ENCODE data around the gene EGFL7. TPM values are rescaled to one million over a fixed set of nuclear protein-coding genes. Genes with fewer than 3 reads are reported as not detected.

Gene EGFL7
- total and polyA plus RNA-seq, 2 of the 13 experiments (the other 11 are each of a cell fraction or from before 2014, with no cell fraction given): 0.20 to 5.1 TPM

DNA sequence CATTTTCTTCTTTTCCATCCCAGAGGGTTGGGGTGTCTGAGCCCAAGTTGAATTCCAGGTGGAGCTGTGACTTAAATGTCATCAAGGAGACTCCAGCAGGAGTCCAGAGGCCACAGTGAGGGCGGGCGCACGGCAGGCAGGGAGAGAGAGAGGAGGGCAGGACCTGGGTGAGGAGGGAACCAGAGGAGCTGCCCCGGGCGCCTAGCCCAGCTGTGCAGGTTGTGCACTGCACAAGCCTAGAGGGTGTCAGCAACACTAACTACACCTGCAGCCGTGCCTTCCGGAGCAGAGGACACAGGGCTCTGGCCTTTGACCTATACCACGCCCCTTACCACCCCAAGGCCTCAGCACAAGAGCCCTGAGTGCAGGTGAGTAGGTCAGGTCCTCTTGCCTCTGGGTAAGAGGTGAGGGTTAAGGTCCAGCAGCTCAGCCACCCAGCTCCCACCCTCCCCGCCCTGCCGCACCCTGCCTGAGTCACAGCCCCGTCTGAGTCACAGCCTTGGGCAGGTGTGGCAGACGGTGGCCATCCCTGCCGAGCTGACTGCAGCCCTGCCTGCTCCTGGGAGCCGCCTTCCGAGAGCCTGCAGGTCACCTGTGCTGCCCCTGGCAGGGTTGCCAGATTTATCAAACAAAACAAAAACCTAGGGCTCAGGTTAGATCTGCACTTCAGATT is 30.9 kb downstream of the EGFL7 start (continued):
- no peak for TF ChIP-seq ZNF124 (CRISPR knock-in tag; IDR thresholded peaks at IDR 0.05)
- TF ChIP-seq SNRNP70 (IDR thresholded peaks at IDR 0.05; ENCODE audit: low read depth, low read length): no peak
- peak; percentile 97 for TF ChIP-seq SP5 (CRISPR knock-in tag; IDR thresholded peaks at IDR 0.05; ENCODE audit: borderline replicate concordance, low read depth)
- peak; percentile 81; the same call in 1 of the 2 replicates for TF ChIP-seq HOXA3 (CRISPR knock-in tag; IDR thresholded peaks at IDR 0.05)
- no peak for TF ChIP-seq KAT8 (CRISPR knock-in tag; IDR thresholded peaks at IDR 0.05)
- TF ChIP-seq, protein P1, sequence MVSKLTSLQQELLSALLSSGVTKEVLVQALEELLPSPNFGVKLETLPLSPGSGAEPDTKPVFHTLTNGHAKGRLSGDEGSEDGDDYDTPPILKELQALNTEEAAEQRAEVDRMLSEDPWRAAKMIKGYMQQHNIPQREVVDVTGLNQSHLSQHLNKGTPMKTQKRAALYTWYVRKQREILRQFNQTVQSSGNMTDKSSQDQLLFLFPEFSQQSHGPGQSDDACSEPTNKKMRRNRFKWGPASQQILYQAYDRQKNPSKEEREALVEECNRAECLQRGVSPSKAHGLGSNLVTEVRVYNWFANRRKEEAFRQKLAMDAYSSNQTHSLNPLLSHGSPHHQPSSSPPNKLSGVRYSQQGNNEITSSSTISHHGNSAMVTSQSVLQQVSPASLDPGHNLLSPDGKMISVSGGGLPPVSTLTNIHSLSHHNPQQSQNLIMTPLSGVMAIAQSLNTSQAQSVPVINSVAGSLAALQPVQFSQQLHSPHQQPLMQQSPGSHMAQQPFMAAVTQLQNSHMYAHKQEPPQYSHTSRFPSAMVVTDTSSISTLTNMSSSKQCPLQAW (CRISPR knock-in tag; IDR thresholded peaks at IDR 0.05): peak; percentile 75
- no peak; the same call in 1 of the 2 replicates for TF ChIP-seq ZNF784 (CRISPR knock-in tag; IDR thresholded peaks at IDR 0.05; ENCODE audit: borderline replicate concordance)
- no peak for TF ChIP-seq ZNF569 (CRISPR knock-in tag; IDR thresholded peaks at IDR 0.05; ENCODE audit: borderline replicate concordance)
- TF ChIP-seq TBP (CRISPR knock-in tag; IDR thresholded peaks at IDR 0.05): no peak
- TF ChIP-seq SNAI1 (CRISPR knock-in tag; IDR thresholded peaks at IDR 0.05; ENCODE audit: borderline replicate concordance): peak; percentile 90; the same call in 1 of the 2 replicates
- TF ChIP-seq ATF1 (CRISPR knock-in tag; IDR thresholded peaks at IDR 0.05): no peak
- peak; percentile 68 for TF ChIP-seq MAX (IDR thresholded peaks at IDR 0.05)
- TF ChIP-seq ZNF296 (CRISPR knock-in tag; conservative IDR thresholded peaks at IDR 0.05): no peak
- no peak for TF ChIP-seq ZNF766 (CRISPR knock-in tag; IDR thresholded peaks at IDR 0.05; ENCODE audit: borderline replicate concordance)
- TF ChIP-seq FOXJ3 (CRISPR knock-in tag; IDR thresholded peaks at IDR 0.05; ENCODE audit: borderline replicate concordance): no peak
- TF ChIP-seq ZNF891 (CRISPR knock-in tag; IDR thresholded peaks at IDR 0.05): no peak
- no peak for TF ChIP-seq ZBTB14 (CRISPR knock-in tag; IDR thresholded peaks at IDR 0.05)
- TF ChIP-seq, protein P2, sequence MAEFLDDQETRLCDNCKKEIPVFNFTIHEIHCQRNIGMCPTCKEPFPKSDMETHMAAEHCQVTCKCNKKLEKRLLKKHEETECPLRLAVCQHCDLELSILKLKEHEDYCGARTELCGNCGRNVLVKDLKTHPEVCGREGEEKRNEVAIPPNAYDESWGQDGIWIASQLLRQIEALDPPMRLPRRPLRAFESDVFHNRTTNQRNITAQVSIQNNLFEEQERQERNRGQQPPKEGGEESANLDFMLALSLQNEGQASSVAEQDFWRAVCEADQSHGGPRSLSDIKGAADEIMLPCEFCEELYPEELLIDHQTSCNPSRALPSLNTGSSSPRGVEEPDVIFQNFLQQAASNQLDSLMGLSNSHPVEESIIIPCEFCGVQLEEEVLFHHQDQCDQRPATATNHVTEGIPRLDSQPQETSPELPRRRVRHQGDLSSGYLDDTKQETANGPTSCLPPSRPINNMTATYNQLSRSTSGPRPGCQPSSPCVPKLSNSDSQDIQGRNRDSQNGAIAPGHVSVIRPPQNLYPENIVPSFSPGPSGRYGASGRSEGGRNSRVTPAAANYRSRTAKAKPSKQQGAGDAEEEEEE (CRISPR knock-in tag; IDR thresholded peaks at IDR 0.05; ENCODE audit: borderline replicate concordance): peak; percentile 81; the same call in 1 of the 2 replicates
- peak; percentile 48 for TF ChIP-seq ZFX (CRISPR knock-in tag; IDR thresholded peaks at IDR 0.05; ENCODE audit: low read depth)
- no peak; the same call in 1 of the 2 replicates for TF ChIP-seq ZFP82 (CRISPR knock-in tag; IDR thresholded peaks at IDR 0.05; ENCODE audit: borderline replicate concordance)
- TF ChIP-seq HOXA5 (CRISPR knock-in tag; IDR thresholded peaks at IDR 0.05): no peak
- TF ChIP-seq ZNF230 (CRISPR knock-in tag; IDR thresholded peaks at IDR 0.05): no peak
- TF ChIP-seq MEF2D (CRISPR knock-in tag; IDR thresholded peaks at IDR 0.05): peak; percentile 93

Data from HepG2 (cell line).